ENCODE results near the gene CRACR2B.

GRCh38 chr11:861105-861479 is 33.4 kb downstream of the CRACR2B start:
- TF ChIP-seq CTCF (IDR thresholded peaks at IDR 0.05) (no peak), POLR2A (IDR thresholded peaks at IDR 0.05) (no peak)
